GM23338 (cell line): ENCODE measurements around the gene CACNA1D.

Experiments
- CREB1 ChIP-seq: fragments of 250-450 bp; sonication (Bioruptor Pico); IDR thresholded peaks from 2 replicates; pipeline ENCODE4 v1.5.0; 2020; ENCODE audit warnings: low read depth, mild to moderate bottlenecking, moderate library complexity
- CTCF ChIP-seq, 2 experiments: fragments of 200-600 bp in 1 of 2; sonication (generic) in 1 of 2; conservative IDR thresholded peaks; 2 replicates each; pipeline versions ENCODE4 v1.5.1 to v1.6.1; 2016 to 2017; ENCODE audit warnings: antibody characterized with exemption in 2 of 2, low read depth in 2 of 2, mild to moderate bottlenecking in 2 of 2, moderate library complexity in 1 of 2
- ETS1 ChIP-seq: IDR thresholded peaks from 2 replicates; pipeline ENCODE4 v1.6.1; 2016; ENCODE audit warnings: antibody characterized with exemption
- EZH2 ChIP-seq: fragments of 200-600 bp; sonication (generic); IDR thresholded peaks from one replicate; pipeline ENCODE4 v1.8.0; 2017; ENCODE audit warnings: antibody characterized with exemption, mild to moderate bottlenecking, low read depth; ENCODE audit not compliant: unreplicated experiment
- EZH2phosphoT487 ChIP-seq: fragments of 200-600 bp; sonication (generic); IDR thresholded peaks from one replicate; pipeline ENCODE4 v1.8.1; 2018; ENCODE audit warnings: antibody characterized with exemption; ENCODE audit not compliant: unreplicated experiment
- JUNB ChIP-seq: IDR thresholded peaks from one replicate; pipeline ENCODE4 v1.6.1; 2016; ENCODE audit warnings: antibody characterized with exemption; ENCODE audit not compliant: unreplicated experiment
- NANOG ChIP-seq: IDR thresholded peaks from 2 replicates; pipeline ENCODE4 v1.6.1; 2016; ENCODE audit warnings: antibody characterized with exemption, borderline replicate concordance
- POLR2AphosphoS5 ChIP-seq: IDR thresholded peaks from 2 replicates; pipeline ENCODE4 v1.6.1; 2016; ENCODE audit warnings: antibody characterized with exemption, low read depth
- STAT1 ChIP-seq: IDR thresholded peaks from one replicate; pipeline ENCODE4 v1.6.1; 2016; ENCODE audit warnings: antibody characterized with exemption; ENCODE audit not compliant: unreplicated experiment
- ZNF114 ChIP-seq: fragments of 250-450 bp; sonication (Bioruptor Pico); IDR thresholded peaks from 2 replicates; pipeline ENCODE4 v1.5.0; 2020; ENCODE audit warnings: mild to moderate bottlenecking, moderate library complexity
- ZNF331 ChIP-seq: fragments of 250-450 bp; sonication (Bioruptor Pico); IDR thresholded peaks from 2 replicates; pipeline ENCODE4 v1.5.0; 2020; ENCODE audit warnings: low read depth, mild to moderate bottlenecking, moderate library complexity
- TF ChIP-seq, protein P1 (sequence below): IDR thresholded peaks from one replicate; pipeline ENCODE4 v1.6.1; 2018; ENCODE audit warnings: antibody characterized with exemption; ENCODE audit not compliant: unreplicated experiment
- TF ChIP-seq, protein P2 (sequence below): fragments of 250-450 bp; sonication (Bioruptor Pico); IDR thresholded peaks from 2 replicates; pipeline ENCODE4 v1.5.0; 2020; ENCODE audit warnings: mild to moderate bottlenecking, moderate library complexity

DNA sequence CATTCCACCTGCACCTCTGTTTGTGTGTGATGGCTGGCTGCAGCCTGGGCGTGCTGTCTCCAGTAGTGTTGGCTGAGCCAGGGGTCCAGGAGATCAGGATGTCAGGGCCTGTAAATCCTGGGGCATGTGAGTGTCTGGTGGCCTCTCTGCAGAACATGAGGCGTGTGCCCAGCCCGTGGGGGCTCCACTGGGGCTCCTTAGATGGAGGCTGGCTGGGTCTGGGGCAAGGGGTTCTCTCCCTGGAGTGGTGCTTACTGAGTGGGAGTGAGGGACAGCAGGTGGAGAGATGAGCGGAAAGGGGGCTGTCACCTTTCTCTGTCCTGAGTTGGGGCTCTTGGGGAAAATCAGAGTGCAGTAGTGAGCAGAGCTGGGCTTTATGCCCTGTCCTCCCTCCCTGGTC is 199.6 kb downstream of the CACNA1D start:
- TF ChIP-seq CTCF (conservative IDR thresholded peaks at IDR 0.05; ENCODE audit: low read depth in 2 of 2) (no peak), EZH2 (no peak), CREB1 (CRISPR knock-in tag) (no peak), POLR2AphosphoS5 (no peak), JUNB (no peak), STAT1 (no peak), EZH2phosphoT487 (no peak), ETS1 (no peak), ZNF331 (CRISPR knock-in tag) (no peak), NANOG (no peak), ZNF114 (CRISPR knock-in tag) (no peak)
- TF ChIP-seq, protein P1, sequence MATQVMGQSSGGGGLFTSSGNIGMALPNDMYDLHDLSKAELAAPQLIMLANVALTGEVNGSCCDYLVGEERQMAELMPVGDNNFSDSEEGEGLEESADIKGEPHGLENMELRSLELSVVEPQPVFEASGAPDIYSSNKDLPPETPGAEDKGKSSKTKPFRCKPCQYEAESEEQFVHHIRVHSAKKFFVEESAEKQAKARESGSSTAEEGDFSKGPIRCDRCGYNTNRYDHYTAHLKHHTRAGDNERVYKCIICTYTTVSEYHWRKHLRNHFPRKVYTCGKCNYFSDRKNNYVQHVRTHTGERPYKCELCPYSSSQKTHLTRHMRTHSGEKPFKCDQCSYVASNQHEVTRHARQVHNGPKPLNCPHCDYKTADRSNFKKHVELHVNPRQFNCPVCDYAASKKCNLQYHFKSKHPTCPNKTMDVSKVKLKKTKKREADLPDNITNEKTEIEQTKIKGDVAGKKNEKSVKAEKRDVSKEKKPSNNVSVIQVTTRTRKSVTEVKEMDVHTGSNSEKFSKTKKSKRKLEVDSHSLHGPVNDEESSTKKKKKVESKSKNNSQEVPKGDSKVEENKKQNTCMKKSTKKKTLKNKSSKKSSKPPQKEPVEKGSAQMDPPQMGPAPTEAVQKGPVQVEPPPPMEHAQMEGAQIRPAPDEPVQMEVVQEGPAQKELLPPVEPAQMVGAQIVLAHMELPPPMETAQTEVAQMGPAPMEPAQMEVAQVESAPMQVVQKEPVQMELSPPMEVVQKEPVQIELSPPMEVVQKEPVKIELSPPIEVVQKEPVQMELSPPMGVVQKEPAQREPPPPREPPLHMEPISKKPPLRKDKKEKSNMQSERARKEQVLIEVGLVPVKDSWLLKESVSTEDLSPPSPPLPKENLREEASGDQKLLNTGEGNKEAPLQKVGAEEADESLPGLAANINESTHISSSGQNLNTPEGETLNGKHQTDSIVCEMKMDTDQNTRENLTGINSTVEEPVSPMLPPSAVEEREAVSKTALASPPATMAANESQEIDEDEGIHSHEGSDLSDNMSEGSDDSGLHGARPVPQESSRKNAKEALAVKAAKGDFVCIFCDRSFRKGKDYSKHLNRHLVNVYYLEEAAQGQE, result no peak
- TF ChIP-seq, protein P2, sequence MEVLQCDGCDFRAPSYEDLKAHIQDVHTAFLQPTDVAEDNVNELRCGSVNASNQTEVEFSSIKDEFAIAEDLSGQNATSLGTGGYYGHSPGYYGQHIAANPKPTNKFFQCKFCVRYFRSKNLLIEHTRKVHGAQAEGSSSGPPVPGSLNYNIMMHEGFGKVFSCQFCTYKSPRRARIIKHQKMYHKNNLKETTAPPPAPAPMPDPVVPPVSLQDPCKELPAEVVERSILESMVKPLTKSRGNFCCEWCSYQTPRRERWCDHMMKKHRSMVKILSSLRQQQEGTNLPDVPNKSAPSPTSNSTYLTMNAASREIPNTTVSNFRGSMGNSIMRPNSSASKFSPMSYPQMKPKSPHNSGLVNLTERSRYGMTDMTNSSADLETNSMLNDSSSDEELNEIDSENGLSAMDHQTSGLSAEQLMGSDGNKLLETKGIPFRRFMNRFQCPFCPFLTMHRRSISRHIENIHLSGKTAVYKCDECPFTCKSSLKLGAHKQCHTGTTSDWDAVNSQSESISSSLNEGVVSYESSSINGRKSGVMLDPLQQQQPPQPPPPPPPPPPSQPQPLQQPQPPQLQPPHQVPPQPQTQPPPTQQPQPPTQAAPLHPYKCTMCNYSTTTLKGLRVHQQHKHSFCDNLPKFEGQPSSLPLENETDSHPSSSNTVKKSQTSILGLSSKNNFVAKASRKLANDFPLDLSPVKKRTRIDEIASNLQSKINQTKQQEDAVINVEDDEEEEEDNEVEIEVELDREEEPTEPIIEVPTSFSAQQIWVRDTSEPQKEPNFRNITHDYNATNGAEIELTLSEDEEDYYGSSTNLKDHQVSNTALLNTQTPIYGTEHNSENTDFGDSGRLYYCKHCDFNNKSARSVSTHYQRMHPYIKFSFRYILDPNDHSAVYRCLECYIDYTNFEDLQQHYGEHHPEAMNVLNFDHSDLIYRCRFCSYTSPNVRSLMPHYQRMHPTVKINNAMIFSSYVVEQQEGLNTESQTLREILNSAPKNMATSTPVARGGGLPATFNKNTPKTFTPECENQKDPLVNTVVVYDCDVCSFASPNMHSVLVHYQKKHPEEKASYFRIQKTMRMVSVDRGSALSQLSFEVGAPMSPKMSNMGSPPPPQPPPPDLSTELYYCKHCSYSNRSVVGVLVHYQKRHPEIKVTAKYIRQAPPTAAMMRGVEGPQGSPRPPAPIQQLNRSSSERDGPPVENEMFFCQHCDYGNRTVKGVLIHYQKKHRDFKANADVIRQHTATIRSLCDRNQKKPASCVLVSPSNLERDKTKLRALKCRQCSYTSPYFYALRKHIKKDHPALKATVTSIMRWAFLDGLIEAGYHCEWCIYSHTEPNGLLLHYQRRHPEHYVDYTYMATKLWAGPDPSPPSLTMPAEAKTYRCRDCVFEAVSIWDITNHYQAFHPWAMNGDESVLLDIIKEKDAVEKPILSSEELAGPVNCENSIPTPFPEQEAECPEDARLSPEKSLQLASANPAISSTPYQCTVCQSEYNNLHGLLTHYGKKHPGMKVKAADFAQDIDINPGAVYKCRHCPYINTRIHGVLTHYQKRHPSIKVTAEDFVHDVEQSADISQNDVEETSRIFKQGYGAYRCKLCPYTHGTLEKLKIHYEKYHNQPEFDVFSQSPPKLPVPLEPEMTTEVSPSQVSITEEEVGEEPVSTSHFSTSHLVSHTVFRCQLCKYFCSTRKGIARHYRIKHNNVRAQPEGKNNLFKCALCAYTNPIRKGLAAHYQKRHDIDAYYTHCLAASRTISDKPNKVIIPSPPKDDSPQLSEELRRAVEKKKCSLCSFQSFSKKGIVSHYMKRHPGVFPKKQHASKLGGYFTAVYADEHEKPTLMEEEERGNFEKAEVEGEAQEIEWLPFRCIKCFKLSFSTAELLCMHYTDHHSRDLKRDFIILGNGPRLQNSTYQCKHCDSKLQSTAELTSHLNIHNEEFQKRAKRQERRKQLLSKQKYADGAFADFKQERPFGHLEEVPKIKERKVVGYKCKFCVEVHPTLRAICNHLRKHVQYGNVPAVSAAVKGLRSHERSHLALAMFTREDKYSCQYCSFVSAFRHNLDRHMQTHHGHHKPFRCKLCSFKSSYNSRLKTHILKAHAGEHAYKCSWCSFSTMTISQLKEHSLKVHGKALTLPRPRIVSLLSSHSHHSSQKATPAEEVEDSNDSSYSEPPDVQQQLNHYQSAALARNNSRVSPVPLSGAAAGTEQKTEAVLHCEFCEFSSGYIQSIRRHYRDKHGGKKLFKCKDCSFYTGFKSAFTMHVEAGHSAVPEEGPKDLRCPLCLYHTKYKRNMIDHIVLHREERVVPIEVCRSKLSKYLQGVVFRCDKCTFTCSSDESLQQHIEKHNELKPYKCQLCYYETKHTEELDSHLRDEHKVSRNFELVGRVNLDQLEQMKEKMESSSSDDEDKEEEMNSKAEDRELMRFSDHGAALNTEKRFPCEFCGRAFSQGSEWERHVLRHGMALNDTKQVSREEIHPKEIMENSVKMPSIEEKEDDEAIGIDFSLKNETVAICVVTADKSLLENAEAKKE (CRISPR knock-in tag), result no peak
